Vagina (tissue), 2 donors: ENCODE results near the gene GPR4. TPM values are rescaled to one million over a fixed set of nuclear protein-coding genes. Genes with fewer than 3 reads are reported as not detected.

Experiments
- DNase-seq, 2 donors: peaks; one replicate each; pipeline ENCODE4 v3.0.0-alpha.2; 2017; ENCODE audit errors: extremely low spot score in 2 of 2
- H3K27ac ChIP-seq: fragments of 200-600 bp; sonication (generic); one replicate; pipeline ENCODE4 v1.5.1; 2019
- H3K27me3 ChIP-seq: fragments of 200-600 bp; sonication (generic); one replicate; pipeline ENCODE4 v1.5.1; 2019
- H3K36me3 ChIP-seq, 2 donors: fragments of 200-600 bp; sonication (generic); one replicate each; pipeline ENCODE4 v1.5.1; 2017 to 2019
- H3K4me1 ChIP-seq: fragments of 200-600 bp; sonication (generic); one replicate; pipeline ENCODE4 v1.5.1; 2019
- H3K4me3 ChIP-seq, 2 donors: fragments of 200-600 bp; sonication (generic); 1 replicate in 1 of 2; 2 replicates in 1 of 2; pipeline ENCODE4 v1.5.1; 2016 to 2019
- H3K9me3 ChIP-seq: fragments of 200-600 bp; sonication (generic); one replicate; pipeline ENCODE4 v1.5.1; 2019
- CTCF ChIP-seq, 3 experiments: fragments of 450-650 bp in 2 of 3; fragments of 200-600 bp in 1 of 3; sonication (generic) in 1 of 3; IDR thresholded peaks; one replicate each; pipeline ENCODE4 v1.5.1; 2017 to 2019; ENCODE audit warnings: antibody characterized with exemption in 3 of 3, mild to moderate bottlenecking in 2 of 3, moderate library complexity in 2 of 3
- POLR2A ChIP-seq, 2 donors: fragments of 450-650 bp; IDR thresholded peaks; one replicate each; pipeline ENCODE4 v1.6.1; 2017; ENCODE audit warnings: antibody characterized with exemption in 2 of 2, mild to moderate bottlenecking in 2 of 2, moderate library complexity in 2 of 2
- POLR2AphosphoS5 ChIP-seq, 2 donors: sonication (generic); formaldehyde crosslinking; IDR thresholded peaks; one replicate each; pipeline ENCODE4 v1.9.0; 2017; ENCODE audit warnings: antibody characterized with exemption in 2 of 2, mild to moderate bottlenecking in 2 of 2, low read depth in 1 of 2; ENCODE audit not compliant: insufficient read depth in 1 of 2
- intact Hi-C: fragments of 100-400 bp; cut with DNase I; formaldehyde crosslinking; loops from one replicate; pipeline ENCODE4 v1.15.1; 2023
- microRNA counts, 2 donors: library from miRNA; unstranded; fragments of <30 nt; microRNA quantifications; one replicate each; lab custom pipeline; 2016 to 2017
- microRNA-seq: library from miRNA; unstranded; fragments of <30 nt; microRNA quantifications from one replicate; pipeline ENCODE4, GENCODE V29; 2017; ENCODE audit warnings: borderline number of aligned reads, borderline replicate concordance
- small RNA-seq: library from RNA; depleted of rRNA; stranded (forward); fragments of <200 nt; gene quantifications from one replicate; pipeline ENCODE3, GENCODE V24; 2016
- total RNA-seq: library from RNA; depleted of rRNA; stranded (reverse); fragments of >200 nt; gene quantifications from one replicate; pipeline ENCODE4 v1.2.3, GENCODE V29; 2016

GPR4 gene
- total RNA-seq, 1 donor from 2014 or later = 3.4 TPM

GRCh38 chr19:45547965-45548609 is 53.9 kb downstream of the GPR4 start:
- Histone ChIP-seq H3K27ac (peak overlapping the region; percentile 7), H3K36me3 (peaks cover 0 to 3% of the 10 kb centered on the region in 2 donors), H3K4me1 (peaks cover 18% of the 10 kb centered on the region), H3K27me3 (no peaks in the 10 kb centered on the region), H3K9me3 (no peaks in the 10 kb centered on the region), H3K4me3 (no peak overlapping the region)
- intact Hi-C loops = no loop called here
- no peak for DNase-seq
- TF ChIP-seq POLR2AphosphoS5 (IDR thresholded peaks at IDR 0.05; ENCODE audit: insufficient read depth in 1 of 2, low read depth in 1 of 2) = peak; percentile 43 to 75
- no peak for TF ChIP-seq POLR2A (IDR thresholded peaks at IDR 0.05)

- peaks cover 18% of the 10 kb centered on the region for H3K4me1 ChIP-seq
- no peak overlapping the region for H3K27ac ChIP-seq
- TF ChIP-seq POLR2AphosphoS5 (IDR thresholded peaks at IDR 0.05; ENCODE audit: insufficient read depth in 1 of 2, low read depth in 1 of 2) = no peak
- no peak for TF ChIP-seq CTCF (IDR thresholded peaks at IDR 0.05)
- TF ChIP-seq POLR2A (IDR thresholded peaks at IDR 0.05) = no peak
- H3K4me3 ChIP-seq = no peak overlapping the region
- no peaks in the 10 kb centered on the region for H3K36me3 ChIP-seq
- no peaks in the 10 kb centered on the region for H3K27me3 ChIP-seq
- DNase-seq = no peak
- H3K9me3 ChIP-seq = no peaks in the 10 kb centered on the region
- intact Hi-C loops = no loop called here
Observed at GRCh38 chr19:45547211-45547770, 54.7 kb downstream of the GPR4 start.

GRCh38 chr19:45542234-45542668 is 59.8 kb downstream of the GPR4 start:
- H3K4me3 ChIP-seq = no peak overlapping the region
- no peaks in the 10 kb centered on the region for H3K9me3 ChIP-seq
- no peaks in the 10 kb centered on the region for H3K4me1 ChIP-seq
- no peak for DNase-seq
- H3K27ac ChIP-seq = no peak overlapping the region
- no peaks in the 10 kb centered on the region for H3K36me3 ChIP-seq
- H3K27me3 ChIP-seq = no peaks in the 10 kb centered on the region
- TF ChIP-seq POLR2A (IDR thresholded peaks at IDR 0.05) (no peak), POLR2AphosphoS5 (IDR thresholded peaks at IDR 0.05; ENCODE audit: insufficient read depth in 1 of 2, low read depth in 1 of 2) (peak in 1 of 2 donors; percentile 22), CTCF (IDR thresholded peaks at IDR 0.05) (no peak)
- intact Hi-C loops = no loop called here

MicroRNAs encoded within 50 kb of the gene (microRNA counts, 767-probe panel; counts per million panel counts)
- 238 to 261 counts per million in 2 donors for microRNA hsa-miR-330-3p (lab: Ali Mortazavi, UCI)
- microRNA hsa-miR-330-5p (lab: Ali Mortazavi, UCI) = 238 to 261 counts per million in 2 donors

Small RNA genes lying within 50 kb of the gene (microRNA-seq; reads per million reads assigned to microRNA genes)
- gene MIR330 = 120 reads per million, percentile 57 among the genes with 10 or more reads in this experiment

Small RNA genes lying within 50 kb of the gene (small RNA-seq; reads per million reads assigned to genes)
- gene RN7SL836P = 0.26 reads per million

Other genes with a start within 250 kb of the GPR4 start
- 17.9 TPM for gene ERCC2, start 231.6 kb downstream of the GPR4 start, total RNA-seq
- gene PPP1R13L, start 197.1 kb downstream of the GPR4 start, total RNA-seq = 111 TPM
- gene POLR1G, start 195.6 kb downstream of the GPR4 start, total RNA-seq = 2.2 TPM
- gene ERCC1, start 178.3 kb downstream of the GPR4 start, total RNA-seq = 123 TPM
- gene FOSB, start 134.2 kb downstream of the GPR4 start, total RNA-seq = 20.6 TPM
- 13.0 TPM for gene RTN2, start 105.2 kb downstream of the GPR4 start, total RNA-seq
- 3.9 TPM for gene PPM1N, start 103.8 kb downstream of the GPR4 start, total RNA-seq
- 103 TPM for gene VASP, start 94.7 kb downstream of the GPR4 start, total RNA-seq
- 6.6 TPM for gene OPA3, start 17.4 kb downstream of the GPR4 start, total RNA-seq
- 74.9 TPM for gene EML2, start 37.2 kb upstream of the GPR4 start, total RNA-seq
- gene GIPR, start 66.0 kb upstream of the GPR4 start, total RNA-seq = 3.4 TPM
- gene SNRPD2, start 89.7 kb upstream of the GPR4 start, total RNA-seq = 180 TPM
- gene QPCTL, start 90.5 kb upstream of the GPR4 start, total RNA-seq = 4.7 TPM
- gene FBXO46, start 128.7 kb upstream of the GPR4 start, total RNA-seq = 23.8 TPM
- gene MEIOSIN, start 131.2 kb upstream of the GPR4 start, total RNA-seq = not detected
- gene SIX5, start 167.0 kb upstream of the GPR4 start, total RNA-seq = 20.6 TPM
- 29.0 TPM for gene DMPK, start 180.3 kb upstream of the GPR4 start, total RNA-seq
- gene DMWD, start 190.6 kb upstream of the GPR4 start, total RNA-seq = 31.2 TPM
- not detected for gene RSPH6A, start 213.1 kb upstream of the GPR4 start, total RNA-seq